A673 (cell line): ENCODE results near the gene ATRAID.
"Not testable (repeated sequence)": the region's sequence is repeated elsewhere in the genome, so short reads cannot be mapped to it uniquely, and the experiment has no call there.

Source experiments
- CTCF ChIP-seq: fragments of 300-800, 200-600 bp; sonication (generic); conservative IDR thresholded peaks from 2 replicates; pipeline ENCODE4 v1.5.1; 2017; ENCODE audit warnings: low read depth, mild to moderate bottlenecking, antibody characterized with exemption, low read length, moderate library complexity, mixed read lengths
- EZH2 ChIP-seq: fragments of 200-600 bp; sonication (generic); IDR thresholded peaks from 2 replicates; pipeline ENCODE4 v1.6.1; 2017; ENCODE audit warnings: borderline replicate concordance, low read depth, mild to moderate bottlenecking, mixed read lengths, antibody characterized with exemption, low read length; ENCODE audit not compliant: poor library complexity, severe bottlenecking

GRCh38 chr2:27175781-27176180, 36.1 kb upstream of the ATRAID start:
- TF ChIP-seq CTCF, EZH2: not testable (repeated sequence)
